Measurements from ENCODE around the gene ALDH1A3.
"Not testable (repeated sequence)": the region's sequence is repeated elsewhere in the genome, so short reads cannot be mapped to it uniquely, and the experiment has no call there.

The ALDH1A3 gene

GRCh38 chr15:100879464-100880138, at the start of gene ALDH1A3:
Gene ALDH1A3 (plus strand): TSS chr15:100879831. CDS start chr15:100879908, 77 bp downstream.
- DNase-seq: peak; percentile 6

- no peak for DNase-seq
Observed at GRCh38 chr15:100831467-100831866, 48.2 kb upstream of the ALDH1A3 start.

- DNase-seq: no peak
Observed at GRCh38 chr15:100832149-100832942, 47.3 kb upstream of the ALDH1A3 start.

GRCh38 chr15:100833417-100834389, 45.9 kb upstream of the ALDH1A3 start:
- DNase-seq: no peak

GRCh38 chr15:100834731-100835130, 44.9 kb upstream of the ALDH1A3 start:
- DNase-seq: no peak

GRCh38 chr15:100835636-100836035, 44.0 kb upstream of the ALDH1A3 start:
- no peak for DNase-seq

GRCh38 chr15:100836501-100836900, 43.1 kb upstream of the ALDH1A3 start:
- no peak for DNase-seq

GRCh38 chr15:100841426-100841825, 38.2 kb upstream of the ALDH1A3 start:
- DNase-seq: no peak

- DNase-seq: no peak
Observed at GRCh38 chr15:100842756-100843730, 36.6 kb upstream of the ALDH1A3 start.

GRCh38 chr15:100844167-100844566, 35.5 kb upstream of the ALDH1A3 start:
- no peak for DNase-seq

GRCh38 chr15:100844778-100845177, 34.9 kb upstream of the ALDH1A3 start:
- DNase-seq: no peak

GRCh38 chr15:100847194-100847593, 32.4 kb upstream of the ALDH1A3 start:
- DNase-seq: no peak

GRCh38 chr15:100849021-100849854, 30.4 kb upstream of the ALDH1A3 start:
- peak; percentile 38 for DNase-seq

- no peak for DNase-seq
Observed at GRCh38 chr15:100849855-100850218, 29.8 kb upstream of the ALDH1A3 start.

- DNase-seq: not testable (repeated sequence)
Observed at GRCh38 chr15:100851428-100852015, 28.1 kb upstream of the ALDH1A3 start.

- DNase-seq: no peak
Observed at GRCh38 chr15:100852630-100853029, 27.0 kb upstream of the ALDH1A3 start.

- DNase-seq: no peak
Observed at GRCh38 chr15:100853676-100854440, 25.8 kb upstream of the ALDH1A3 start.

GRCh38 chr15:100856867-100857266, 22.8 kb upstream of the ALDH1A3 start:
- no peak for DNase-seq

- no peak for DNase-seq
Observed at GRCh38 chr15:100858294-100858693, 21.3 kb upstream of the ALDH1A3 start.

All from activated CD4-positive, alpha-beta T cell treated with anti-CD3 and anti-CD28 coated beads, Interleukin-10, Interleukin-2, amounts not matched to agents 100 ng/mL and 50 ng/mL, durations not matched to agents 16 hours and 8 hours (primary cell).